NCI-H2196 treated with DMSO at 0.1 percent for 48 hours (cell line): ENCODE measurements around the gene RAB11FIP3.
A peak's percentile ranks its signal among the peaks of the same experiment; 100 is the strongest.

Source experiments
- DNase-seq: peaks from one replicate; lab custom pipeline; 2025; ENCODE audit not compliant: unreplicated experiment; lab: John Stamatoyannopoulos, UW

RAB11FIP3 gene

DNA sequence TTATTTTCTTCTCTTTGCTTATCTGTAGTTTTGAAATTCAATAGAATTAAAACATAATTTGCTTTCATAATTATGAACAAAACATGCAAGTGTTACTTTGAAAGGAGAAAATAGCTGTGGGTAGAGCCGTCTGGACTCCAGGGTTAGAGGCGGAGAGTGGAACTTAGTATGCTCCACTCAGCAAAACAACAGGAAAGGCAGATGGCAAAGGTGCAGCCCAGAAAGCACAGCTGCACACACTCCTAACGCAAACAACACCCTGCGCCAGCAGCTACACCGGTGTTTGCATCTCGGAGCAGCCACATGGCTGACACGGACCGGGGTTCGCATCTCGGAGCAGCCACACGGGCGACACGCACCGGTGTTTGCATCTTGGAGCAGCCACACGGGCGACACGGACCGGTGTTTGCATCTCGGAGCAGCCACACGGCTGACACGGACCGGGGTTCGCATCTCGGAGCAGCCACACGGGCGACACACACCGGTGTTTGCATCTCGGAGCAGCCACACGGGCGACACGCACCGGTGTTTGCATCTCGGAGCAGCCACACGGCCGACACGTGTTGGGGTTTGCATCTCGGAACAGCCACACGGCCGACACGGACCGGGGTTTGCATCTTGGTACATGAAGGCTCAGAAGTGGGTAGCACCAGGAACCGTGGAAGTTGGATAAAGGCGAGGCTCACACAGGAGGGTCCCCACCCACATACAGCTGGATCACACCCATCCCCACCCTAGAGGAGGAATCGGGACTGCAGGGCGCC is 89.9 kb downstream of the RAB11FIP3 start:
- DNase-seq = no peak

DNA sequence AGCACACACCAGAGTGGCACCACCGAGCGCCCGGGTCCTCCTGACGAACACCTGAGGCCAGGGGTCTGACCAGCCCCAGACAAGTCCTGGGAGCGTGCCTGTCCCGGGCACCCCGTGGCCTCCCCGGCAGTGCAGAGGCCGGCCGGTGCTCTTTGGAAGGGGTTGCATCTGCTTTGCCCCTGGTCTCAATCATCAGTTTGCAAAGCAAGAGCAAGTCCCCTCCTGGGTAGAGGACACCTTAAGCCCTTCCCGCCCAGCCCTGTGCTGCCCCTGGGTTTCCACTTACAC is 90.4 kb downstream of the RAB11FIP3 start:
- DNase-seq = no peak

DNA sequence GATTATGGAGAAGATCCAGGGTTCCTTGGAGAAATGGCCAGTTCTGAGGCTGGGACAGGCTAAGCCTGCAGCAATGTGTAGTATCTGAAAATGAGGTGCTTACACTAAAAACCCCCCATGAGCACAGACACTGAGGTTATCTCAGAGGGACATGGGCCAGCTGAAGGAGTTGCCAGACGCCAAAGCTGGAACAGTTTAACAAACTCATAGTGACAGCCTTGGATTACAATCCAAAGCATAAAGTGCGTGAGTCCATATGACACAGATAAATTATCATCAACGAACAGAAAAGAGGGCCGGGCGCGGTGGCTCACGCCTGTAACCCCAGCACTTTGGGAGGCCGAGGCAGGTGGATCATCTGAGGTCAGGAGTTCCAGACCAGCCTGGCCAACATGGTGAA is 90.9 kb downstream of the RAB11FIP3 start:
- DNase-seq = no peak

DNA sequence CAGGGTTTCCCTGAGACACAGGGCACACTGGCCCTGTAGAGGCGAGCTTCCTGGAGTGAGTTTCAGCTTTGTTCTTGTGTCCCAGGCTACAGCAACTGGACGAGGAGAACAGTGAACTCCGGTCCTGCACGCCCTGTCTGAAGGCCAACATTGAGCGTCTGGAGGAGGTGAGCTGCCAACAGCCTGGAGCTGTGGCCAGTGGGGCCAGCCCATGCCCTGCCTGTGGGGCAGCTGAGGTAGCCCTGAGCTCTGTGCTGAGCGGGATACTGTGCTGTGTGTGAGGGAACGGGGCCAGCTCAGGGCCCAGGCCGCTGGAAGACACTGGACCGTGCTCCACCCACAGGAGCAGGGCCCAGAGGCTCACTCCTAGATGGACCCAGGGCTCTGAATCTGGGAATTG is 93.4 kb downstream of the RAB11FIP3 start:
- no peak for DNase-seq

DNA sequence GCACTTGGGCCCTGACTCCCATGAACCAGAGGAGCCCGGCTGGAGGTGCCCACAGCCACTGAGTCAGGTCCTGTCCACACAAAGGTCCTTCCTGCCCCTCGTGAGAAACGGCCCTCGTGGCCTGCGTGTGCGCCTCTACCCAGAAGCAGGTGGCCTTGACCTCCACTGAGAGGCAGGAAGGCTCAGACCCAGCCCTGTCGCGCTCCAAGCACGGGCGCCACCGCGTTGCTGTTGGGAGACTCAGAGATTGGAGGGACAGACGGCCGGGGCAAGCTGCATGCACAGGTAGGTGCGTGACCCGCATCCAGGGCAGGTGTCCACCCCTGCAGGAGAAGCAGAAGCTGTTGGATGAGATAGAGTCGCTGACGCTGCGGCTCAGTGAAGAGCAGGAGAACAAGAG is 94.0 kb downstream of the RAB11FIP3 start:
- DNase-seq = no peak

DNA sequence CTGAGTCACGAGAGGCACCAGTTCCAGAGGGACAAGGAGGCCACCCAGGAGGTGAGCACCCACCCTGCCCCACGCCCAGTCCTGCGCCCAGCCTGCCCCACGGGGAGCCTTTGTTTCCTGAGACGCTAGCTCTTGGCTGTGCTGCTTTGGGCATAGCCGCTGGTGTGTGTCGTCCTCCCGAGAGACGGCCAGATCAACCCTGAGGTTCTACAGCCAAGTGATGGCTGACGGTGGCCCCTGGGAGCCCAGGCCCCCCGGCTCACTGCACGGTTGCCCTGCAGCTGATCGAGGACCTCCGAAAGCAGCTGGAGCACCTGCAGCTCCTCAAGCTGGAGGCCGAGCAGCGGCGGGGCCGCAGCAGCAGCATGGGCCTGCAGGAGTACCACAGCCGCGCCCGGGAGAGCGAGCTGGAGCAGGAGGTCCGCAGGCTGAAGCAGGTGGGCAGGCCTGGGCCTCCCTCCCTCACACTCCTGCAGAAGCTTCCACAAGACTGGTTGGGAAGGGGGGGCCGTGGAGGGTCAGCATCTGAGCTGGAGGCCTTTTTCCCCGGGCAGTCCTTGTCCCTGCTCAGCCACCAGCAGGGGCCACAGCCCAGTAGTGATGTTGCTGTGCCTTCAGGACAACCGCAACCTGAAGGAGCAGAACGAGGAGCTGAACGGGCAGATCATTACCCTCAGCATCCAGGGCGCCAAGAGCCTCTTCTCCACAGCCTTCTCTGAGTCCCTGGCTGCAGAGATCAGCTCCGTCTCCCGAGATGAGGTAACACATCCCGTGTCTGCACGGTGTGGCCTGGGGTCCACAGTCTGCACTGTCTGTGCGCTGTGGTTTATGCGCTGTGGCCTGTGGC is 94.6 kb downstream of the RAB11FIP3 start:
- no peak for DNase-seq

DNA sequence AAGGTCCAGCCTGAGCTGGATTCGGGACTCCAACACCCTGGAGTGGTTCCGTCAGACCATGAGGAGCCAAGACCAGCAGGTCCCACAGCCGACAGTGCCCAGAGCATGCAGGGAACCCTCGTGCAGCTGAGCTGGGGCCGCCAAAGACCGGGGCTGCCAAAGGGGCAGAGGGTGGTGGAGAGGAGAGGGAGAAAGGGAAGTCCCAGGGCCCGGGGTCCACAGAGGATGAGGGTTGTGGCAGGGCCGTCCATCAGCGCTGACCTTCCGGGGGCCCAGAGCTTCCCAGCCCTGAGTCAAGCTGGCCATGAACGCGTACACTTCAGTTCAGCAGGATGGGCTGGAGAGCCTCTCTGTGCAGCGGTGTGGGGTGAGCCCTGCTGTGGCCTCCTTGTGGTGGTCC is 95.4 kb downstream of the RAB11FIP3 start:
- DNase-seq = no peak

DNA sequence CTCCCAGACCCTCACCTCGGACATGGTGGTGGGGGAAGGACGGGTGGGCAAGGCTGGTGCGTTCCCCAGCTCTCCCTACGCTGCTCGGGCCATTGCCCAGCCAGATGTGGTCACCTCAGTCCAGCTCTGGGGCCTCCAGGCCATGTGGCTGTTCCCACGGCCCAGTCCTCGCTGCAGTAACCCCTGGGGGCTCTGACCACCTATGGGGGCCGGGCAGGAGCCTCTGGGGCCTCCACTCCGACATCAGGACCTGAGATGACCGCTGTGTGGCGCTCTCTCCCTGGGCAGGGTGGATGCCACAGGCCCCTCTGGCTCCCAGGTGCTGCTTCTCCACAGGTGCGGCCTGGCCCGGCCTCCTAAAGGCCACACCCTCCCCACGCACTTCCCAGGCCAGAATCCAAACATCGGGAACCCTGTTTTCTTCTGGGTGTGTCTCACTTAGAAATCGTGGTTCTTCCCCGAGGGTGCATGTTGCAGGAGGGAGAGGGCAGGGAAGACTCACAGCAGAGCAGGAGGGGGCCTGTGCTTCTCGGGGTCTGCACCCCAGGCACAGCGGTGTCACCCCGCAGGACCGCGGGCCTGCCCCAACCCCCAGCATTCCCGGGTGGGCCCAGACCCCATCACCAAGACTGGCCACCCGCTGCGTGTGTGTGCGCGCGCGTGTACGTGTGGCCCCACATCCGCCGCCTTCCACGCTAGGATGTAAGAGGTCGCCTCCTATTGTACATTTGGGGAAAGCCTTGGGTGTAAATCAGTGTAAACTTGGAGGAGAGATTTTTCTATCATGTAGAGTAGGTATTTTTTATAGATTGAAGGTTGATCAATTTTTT is 96.1 kb downstream of the RAB11FIP3 start:
- DNase-seq = no peak

DNA sequence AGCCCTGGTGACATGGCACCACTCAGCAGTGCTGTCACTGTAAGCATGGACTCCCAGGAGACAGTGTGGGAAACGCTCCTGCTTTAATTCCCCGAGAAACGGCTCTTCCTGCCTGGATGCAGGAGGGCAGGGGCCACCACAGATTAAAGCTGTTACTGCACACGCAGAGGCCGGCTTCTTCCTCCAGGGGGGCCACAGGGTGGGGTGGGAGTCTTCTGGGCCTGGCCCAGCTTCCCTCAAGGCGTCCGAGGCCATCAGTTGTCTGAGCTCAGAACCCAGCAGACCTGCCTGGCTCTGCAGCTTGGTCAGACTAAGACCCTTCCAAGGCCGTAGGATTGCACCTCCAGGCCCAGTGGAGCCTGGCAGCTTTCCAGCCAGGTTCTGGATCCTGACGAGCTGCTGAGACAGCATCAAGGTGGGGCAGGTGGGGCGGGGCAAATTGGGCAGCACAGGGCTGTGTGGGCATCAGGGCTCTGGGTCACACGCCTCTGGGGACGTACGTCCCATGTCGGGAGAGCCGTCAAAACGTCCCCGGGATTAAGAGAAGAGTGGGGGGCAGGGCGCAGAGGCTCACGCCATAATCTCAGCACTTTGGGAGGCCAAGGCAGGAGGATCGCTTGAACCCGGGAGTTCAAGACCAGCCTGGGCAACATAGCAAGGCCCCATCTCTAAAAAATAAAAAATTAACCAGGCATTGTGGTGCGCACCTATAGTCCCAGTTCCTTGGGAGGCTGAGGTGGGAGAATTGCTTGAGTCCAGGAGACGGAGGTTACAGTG is 97.1 kb downstream of the RAB11FIP3 start:
- no peak for DNase-seq

DNA sequence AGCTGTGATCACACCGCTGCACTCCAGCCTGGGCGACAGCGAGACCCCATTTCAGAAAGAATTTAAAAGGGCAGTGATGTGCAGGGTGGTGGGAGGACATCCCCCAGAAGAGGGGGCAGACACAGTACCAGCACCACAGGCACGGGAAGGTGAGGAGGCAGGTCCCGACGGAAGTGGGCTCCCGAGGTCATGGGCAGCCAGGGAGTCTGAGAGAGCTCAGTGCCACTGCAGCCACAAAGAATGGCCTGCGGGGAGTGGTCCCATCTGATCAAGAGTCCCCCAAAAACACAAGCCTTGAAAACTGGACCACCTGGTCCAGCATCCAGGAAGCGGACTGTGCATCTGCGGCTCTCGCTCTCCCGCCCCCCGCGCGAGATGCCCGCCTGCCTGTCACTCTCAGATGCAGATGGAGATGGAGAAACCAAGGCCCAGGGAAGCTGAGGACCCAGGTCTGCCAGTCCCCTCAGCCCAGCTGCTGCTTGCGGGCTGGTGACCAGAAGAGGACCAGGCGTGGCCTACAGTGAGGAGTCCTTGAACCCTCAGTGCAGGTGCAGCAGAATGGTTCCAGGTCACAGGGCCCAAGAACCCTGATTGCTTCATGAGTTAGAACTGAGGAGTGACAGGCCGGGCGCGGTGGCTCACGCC is 97.8 kb downstream of the RAB11FIP3 start:
- no peak for DNase-seq

DNA sequence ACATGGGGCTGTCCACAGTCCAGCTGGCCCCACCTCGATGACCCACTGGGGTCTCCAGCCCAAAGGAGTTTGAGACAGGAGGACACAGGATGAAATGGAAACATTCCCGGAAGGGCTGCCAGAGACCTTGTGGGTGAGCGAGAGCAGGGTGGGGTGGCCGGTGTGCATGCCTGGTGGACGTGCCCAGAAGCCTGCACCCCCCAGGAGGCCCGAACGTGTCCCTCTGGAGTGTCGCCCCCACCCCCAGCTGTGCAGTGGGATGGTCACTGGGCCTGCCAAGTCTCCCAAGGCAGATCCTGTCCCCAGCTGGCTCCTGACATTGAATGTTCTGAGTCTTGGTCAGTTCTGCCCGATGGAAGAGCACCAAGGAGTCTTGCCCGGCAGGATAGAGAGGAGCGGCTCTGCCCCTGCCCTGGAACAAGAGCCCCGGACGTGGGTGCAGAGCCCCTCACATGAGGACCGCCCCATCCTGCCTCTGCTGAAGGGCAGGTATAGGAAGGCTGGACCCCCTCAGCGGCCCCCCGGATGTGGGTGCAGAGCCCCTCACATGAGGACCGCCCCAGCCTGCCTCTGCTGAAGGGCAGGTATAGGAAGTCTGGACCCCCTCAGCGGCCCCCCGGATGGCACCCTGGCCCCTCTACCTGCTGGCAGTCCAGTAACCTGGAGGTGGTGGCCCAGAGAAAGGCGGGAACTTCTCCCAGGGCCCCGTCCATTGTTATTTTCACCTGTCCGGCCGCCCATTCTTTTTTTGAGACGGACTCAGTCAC is 99.0 kb downstream of the RAB11FIP3 start:
- DNase-seq = no peak

DNA sequence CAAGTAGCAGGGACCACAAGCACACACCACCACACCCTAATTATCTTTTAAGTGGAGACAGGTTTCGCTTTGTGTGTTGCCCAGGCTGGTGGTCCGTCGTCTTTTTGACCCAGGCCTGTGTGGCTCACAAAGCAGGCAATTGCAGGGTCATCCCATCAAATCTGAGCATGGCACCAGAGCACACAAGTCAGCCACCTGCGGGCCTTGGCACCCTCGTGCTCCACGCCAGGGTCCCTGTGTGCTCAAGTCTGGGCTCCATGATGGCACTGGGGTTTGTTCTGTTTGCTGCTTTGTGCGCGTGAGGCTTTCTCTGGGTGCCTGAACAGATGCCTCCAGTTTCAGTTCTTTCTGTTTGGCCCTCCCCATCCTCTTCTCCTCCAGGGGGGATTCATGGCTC is 99.7 kb downstream of the RAB11FIP3 start:
- DNase-seq = no peak

DNA sequence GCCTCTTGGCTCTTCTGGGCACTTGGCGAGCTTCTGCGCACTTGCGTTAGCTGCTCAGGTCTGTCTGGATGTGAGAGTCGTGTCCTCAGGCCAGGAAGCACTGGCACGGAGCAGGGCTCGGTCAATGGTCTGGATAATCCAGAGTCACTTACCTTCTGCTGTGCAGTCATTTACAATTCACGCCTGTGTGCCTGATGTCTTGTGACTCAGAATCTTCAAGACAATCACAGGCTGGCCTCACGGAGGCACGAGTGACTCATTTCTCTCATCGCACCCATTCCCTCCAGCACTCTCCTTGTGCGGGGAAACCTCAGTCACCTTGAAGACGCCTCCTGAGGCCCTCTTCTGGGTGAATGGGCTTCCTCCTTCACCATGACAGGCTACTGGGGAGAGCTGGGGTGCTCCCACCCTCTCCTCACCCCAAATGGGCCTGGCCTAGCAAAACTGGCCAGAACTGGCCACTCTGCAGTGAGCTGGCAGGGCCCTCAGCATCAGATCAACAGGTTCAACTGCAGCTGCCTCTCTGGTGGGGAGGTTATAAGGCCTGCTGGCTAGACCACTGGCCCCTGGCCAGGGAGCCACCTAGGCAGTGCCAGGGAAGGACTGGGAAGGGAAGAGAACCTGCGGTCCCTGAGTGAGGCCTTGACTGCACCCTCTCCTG is 100.2 kb downstream of the RAB11FIP3 start:
- DNase-seq = no peak

DNA sequence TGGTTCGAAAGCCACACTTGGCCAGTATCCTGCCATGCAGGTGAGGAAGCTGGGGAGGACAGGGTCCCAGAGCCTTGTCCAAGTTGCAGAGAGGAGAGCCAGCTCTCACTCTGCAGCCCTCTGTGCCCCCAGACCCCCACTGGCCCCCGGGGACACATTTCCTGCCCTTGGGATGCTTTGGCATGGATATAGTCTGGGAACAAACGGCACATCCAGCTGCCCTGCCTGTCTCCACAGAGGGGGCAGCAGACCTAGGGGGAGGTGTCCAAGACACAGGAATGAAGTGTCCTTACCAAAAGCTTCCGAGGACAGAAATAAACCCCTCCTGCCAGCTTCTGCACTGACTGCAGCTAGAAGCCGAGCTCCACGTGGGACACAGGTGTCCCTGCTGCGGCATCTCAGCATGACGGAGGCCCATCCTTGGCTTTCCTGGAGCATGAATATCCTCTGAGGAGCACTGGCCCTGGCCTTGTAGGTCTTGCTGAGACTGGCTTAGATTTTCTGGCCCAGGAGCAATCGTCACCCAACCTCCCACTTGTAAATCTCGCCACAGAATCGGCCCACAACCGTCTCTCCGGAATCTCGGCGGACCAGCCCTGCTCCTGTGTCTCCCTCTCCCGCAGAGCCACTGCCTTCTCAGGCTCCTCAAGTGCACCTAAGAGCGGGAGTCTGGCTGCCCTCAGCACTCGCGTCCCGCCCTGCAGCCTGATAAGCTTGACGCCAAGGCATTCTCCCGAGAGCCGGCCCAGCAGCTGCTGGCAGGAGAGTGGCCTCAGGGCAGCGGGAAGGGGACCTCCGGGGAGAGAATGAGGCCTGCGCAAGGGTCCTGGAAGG is 100.9 kb downstream of the RAB11FIP3 start:
- DNase-seq = no peak

DNA sequence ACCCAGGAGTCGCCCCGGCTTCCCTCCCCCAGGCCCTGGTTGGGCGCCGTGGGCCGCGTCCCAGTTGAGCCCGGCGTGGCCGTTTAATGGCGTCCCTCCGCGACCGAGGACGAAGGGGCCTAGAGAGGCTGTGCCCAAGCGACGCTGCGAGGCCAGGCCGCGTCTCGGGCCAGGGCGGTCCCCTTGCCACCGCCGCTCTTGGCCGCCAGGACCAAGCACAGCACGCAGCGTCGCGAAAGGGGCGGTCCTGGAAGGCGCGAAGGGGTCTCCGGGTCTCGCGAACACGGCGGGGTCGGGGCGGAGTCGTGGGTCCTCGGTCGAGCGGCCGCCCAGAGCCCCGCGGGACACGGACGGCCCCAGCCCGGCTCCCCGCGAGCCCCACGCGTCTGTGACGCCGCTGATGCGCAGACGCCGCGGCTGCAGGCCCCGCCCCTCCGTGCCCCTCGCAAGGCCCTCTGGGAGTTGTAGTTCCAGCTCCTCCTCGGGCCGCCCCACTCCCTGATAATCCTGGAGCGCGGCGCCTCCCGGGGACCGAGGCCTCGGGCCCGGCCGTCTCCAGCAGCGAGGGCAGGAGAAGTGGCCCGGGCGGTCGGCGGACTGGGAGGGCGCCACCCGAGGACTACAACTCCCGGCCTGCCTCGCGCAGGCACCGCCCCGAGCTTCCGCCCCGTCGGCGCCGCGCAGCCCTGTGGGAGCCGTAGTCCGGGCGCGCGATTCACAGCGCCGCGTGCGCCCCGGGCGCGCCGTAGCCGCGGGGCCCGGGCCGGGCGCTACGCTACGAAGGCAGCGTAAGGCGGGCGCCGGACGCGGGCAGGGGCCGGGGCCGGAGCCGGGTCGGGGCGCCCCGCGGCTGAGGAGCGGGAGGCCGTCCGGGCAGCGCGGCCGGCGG is 101.8 kb downstream of the RAB11FIP3 start, which contains the start of gene CAPN15:
CAPN15 (plus strand) TSS at position 698 of the 889 bp plus-strand sequence. CDS start 19,127 bp downstream, outside the sequence.
- peak; percentile 81 for DNase-seq

DNA sequence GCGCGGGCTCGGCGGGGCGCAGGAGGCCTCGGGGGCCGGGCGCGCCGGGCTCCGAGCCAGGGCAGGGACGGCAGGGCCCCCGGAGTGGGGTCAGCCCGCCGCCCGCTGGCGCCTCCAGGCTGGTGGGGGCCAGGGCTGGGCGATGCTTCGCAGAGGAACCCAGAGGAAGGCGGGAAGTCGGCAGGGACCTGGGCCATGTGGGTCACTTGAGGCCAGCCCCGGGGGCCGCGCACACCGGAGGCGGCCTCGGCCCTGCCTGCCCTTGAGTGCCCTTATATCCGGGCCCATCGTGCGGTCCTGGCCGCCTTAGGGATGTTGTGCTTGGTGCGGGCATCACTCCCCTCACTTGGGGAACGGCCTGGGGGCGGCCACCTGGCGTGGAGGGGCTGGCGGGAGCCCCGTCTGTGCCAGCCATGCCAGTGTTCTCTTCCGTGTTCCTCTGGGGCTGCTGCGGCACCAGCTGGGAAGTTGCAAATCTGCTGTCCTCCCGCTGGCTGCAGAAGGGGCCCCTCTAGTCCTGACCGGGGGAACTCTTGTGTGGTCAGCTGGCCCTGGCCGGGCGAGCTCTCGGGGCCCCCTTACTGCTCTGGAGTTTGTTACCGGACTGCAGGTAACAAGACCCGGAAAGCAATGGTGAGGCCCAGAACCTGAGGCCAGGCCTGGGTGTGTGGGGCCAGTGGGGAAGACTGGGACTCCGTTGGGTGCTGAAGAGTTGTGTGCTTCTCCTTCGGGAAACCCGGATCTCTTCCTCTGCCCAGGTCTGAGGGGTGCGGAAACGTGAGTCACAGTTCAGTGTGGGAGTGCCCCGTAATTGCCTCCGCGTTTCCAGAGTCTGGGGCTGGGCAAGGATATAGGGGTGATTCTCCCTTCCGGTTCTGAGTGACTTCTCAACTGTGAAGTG is 102.9 kb downstream of the RAB11FIP3 start:
- DNase-seq = no peak
